A549 (cell line): ENCODE results near the gene SPRR2E.

ENCODE experiments used
- CTCF ChIP-seq: fragments of >200 bp; sonication (Bioruptor Twin); formaldehyde crosslinking; IDR thresholded peaks from 3 replicates; pipeline ENCODE4 v1.5.1; 2016
- E2F6 ChIP-seq: IDR thresholded peaks from 2 replicates; pipeline ENCODE4 v1.6.1; 2012; ENCODE audit warnings: low read depth, borderline replicate concordance
- EHMT2 ChIP-seq: fragments of 200-600 bp; sonication (generic); IDR thresholded peaks from 2 replicates; pipeline ENCODE4 v1.6.1; 2016; ENCODE audit warnings: antibody characterized with exemption, low read depth, mild to moderate bottlenecking, moderate library complexity
- EP300 ChIP-seq, 2 experiments: fragments of >200 bp; sonication (Bioruptor Twin); formaldehyde crosslinking; IDR thresholded peaks; 2 replicates in 1 of 2; 3 replicates in 1 of 2; pipeline ENCODE4 v1.6.1; 2016 to 2017
- HOXA7 ChIP-seq: fragments of 250-450 bp; sonication (Bioruptor Pico); IDR thresholded peaks from 2 replicates; pipeline ENCODE4 v1.5.0; 2020; ENCODE audit warnings: mild to moderate bottlenecking, moderate library complexity
- MAFK ChIP-seq: fragments of 450-650 bp; IDR thresholded peaks from 2 replicates; pipeline ENCODE4 v1.6.1; 2014; ENCODE audit not compliant: partially characterized antibody
- MAZ ChIP-seq: fragments of 150-350 bp; IDR thresholded peaks from 2 replicates; pipeline ENCODE4 v1.6.1; 2014; ENCODE audit warnings: antibody characterized with exemption, low read depth, low read length, borderline replicate concordance
- POLR2A ChIP-seq: IDR thresholded peaks from 2 replicates; pipeline ENCODE4 v1.6.1; 2012; ENCODE audit warnings: mild to moderate bottlenecking, low read length
- RARB ChIP-seq: fragments of 250-450 bp; sonication (Bioruptor Pico); IDR thresholded peaks from 2 replicates; pipeline ENCODE4 v1.8.0; 2021; ENCODE audit warnings: mild to moderate bottlenecking, moderate library complexity
- RCOR1 ChIP-seq: fragments of 150-350 bp; IDR thresholded peaks from 2 replicates; pipeline ENCODE4 v1.6.1; 2014; ENCODE audit warnings: antibody characterized with exemption, low read length, low read depth
- USF2 ChIP-seq: fragments of 450-650 bp; IDR thresholded peaks from 2 replicates; pipeline ENCODE4 v1.6.1; 2014; ENCODE audit warnings: antibody characterized with exemption

GRCh38 chr1:153140484-153140883 lies 46.2 kb upstream of the SPRR2E start:
- TF ChIP-seq CTCF (no peak), POLR2A (no peak), USF2 (no peak), EHMT2 (no peak), EP300 (IDR thresholded peaks at IDR 0.05) (no peak), RARB (CRISPR knock-in tag) (no peak), MAFK (no peak), MAZ (no peak), HOXA7 (CRISPR knock-in tag) (no peak), RCOR1 (no peak), E2F6 (no peak)
